Uterus (tissue), 2 donors: ENCODE measurements around the gene COL19A1.

Experiments
- CTCF ChIP-seq, 4 experiments: fragments of 200-600 bp in 2 of 4; fragments of 450-650 bp in 2 of 4; sonication (generic) in 2 of 4; IDR thresholded peaks; one replicate each; pipeline ENCODE4 v1.5.1; 2016 to 2019; ENCODE audit warnings: antibody characterized with exemption in 4 of 4, mild to moderate bottlenecking in 2 of 4, moderate library complexity in 1 of 4
- POLR2A ChIP-seq, 2 donors: fragments of 450-650 bp; IDR thresholded peaks; one replicate each; pipeline ENCODE4 v1.6.1; 2016; ENCODE audit warnings: antibody characterized with exemption in 2 of 2, mild to moderate bottlenecking in 1 of 2, moderate library complexity in 1 of 2

GRCh38 chr6:69873291-69873690, 6.9 kb downstream of the COL19A1 start:
- TF ChIP-seq CTCF (IDR thresholded peaks at IDR 0.05) (no peak), POLR2A (IDR thresholded peaks at IDR 0.05) (no peak)
